Activated T-helper 1 cell treated with anti-CD3 and anti-CD28 coated beads, Interleukin-2, amount 50 U/mL, for 16 hours (primary cell): ENCODE data around the gene ARHGDIA.

ENCODE experiments used
- DNase-seq, 2 donors: peaks; one replicate each; pipeline ENCODE4 v3.0.0-alpha.2; 2020; ENCODE audit warnings: low read depth in 1 of 2, low spot score in 1 of 2

The ARHGDIA gene

DNA sequence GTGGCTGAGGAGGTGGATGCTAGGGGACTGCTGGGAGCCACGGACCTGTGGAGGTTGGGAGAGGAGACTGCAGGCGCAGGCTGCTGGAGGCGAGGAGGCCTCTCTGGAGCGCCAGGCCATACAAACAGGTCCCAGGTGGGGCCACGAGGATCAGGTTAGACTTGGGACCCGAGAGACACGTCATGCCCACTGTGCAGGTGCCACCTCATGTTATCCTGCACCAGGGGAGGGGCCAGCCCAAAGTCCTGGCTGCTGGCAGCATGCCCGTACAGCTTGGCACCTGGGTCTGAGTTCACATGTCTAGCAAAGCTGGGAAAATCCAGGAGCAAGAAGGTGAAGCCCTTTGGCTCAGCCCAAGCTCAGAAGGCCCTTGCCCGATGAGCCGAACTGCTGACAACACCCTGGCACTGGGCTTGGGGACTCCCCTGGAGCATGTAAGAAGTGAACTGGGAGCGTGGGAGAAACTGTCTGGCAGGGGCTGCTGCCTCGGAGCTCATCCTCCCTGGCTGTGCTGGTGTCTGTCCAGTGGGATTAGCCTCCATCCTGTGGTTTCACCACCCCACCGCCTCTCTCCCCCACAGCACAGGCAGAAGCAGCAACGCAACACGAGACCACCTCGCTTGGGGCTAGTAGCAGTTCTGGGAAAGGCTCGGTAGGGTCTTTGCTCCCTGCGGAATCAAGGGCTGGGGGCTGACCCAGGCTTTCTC is 5.3 kb downstream of the ARHGDIA start:
- no peak for DNase-seq

DNA sequence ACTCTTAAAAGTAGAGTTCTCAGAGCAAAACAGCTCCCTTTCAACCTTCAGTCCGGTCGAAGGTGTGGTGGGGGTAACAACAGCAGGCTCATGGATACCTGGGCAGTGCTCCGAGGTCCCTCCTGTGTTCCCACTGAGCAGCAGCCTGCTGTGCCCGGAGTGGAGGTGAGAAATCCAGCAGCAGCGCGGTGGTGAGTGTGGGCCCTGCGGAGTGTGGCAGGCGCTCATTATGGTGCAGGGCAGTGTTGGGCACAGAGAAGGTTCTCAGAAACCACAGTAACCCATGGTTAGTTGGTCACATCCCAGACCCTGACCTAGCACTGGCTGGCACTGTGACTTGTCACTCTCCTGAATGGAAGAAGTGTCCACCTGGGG is 5.8 kb downstream of the ARHGDIA start:
- no peak for DNase-seq

DNA sequence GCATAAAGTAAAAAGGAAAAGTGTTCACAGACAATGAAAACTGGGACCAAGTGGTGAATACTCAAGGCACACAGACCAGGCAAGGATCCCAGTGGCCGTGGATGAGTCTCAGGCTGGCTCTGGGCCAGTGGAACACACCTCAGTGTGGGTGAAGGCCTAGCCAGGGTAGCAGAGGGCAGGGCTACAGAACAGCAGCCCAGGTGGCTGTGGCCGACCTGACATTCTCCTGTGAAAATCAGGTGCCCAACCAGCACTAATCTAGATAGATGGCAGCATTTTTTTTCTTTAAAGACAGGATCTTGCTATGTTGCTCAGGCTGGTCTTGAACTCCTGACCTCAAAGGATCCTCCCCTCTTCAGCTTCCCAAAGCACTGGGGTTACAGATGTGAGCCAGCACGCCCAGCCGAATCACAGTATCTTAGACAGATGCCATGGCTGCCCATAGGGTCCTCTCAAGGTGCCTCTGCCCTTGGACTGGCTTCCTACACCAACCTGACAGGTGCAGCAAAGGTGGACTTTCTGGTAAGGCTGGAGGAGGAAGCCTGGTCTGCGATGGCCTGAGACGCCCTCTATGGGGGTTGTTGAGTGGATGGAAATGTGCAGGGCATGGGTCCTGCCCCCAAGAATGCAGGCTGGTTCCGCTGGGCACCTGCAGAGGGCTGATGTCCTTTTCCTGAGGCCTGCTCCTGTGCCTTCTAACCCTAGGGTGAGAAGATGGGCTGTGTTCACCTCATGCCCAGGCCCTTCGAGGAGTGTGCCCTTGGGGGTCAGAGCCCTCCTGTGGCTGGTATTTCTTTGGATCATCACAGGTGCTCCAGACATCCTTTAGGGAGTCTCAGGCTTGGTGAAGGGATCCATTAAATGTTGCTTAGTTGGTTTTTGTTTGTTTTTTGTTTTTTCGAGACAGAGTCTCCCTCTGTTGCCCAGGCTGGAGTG is 7.0 kb downstream of the ARHGDIA start:
- no peak for DNase-seq

DNA sequence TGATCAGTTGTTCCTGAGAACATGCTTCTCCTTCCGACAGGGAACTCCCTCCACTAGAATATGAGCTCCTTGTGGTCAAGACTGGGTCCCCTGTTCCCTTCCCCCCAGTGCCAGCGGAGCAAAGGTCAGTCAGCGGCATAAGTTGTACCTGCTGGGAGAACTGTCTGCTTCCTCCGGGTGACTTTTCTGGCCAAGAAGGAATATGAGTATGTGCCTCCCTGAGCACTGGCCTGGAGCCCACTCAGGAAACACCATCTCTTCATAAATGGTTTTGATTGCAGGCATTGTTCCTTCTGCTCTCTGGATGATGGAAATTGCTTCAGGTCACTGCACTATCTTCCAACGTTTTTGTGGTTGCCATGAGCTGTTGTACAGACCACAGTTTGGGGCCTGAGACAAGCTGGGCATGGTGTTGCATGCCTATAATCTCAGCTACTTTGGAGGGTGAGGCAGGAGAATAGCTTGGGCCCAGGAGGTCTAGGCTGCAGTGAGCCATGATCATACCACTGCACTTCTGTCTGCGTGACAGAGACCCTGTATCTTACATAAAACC is 7.9 kb downstream of the ARHGDIA start:
- DNase-seq = no peak

DNA sequence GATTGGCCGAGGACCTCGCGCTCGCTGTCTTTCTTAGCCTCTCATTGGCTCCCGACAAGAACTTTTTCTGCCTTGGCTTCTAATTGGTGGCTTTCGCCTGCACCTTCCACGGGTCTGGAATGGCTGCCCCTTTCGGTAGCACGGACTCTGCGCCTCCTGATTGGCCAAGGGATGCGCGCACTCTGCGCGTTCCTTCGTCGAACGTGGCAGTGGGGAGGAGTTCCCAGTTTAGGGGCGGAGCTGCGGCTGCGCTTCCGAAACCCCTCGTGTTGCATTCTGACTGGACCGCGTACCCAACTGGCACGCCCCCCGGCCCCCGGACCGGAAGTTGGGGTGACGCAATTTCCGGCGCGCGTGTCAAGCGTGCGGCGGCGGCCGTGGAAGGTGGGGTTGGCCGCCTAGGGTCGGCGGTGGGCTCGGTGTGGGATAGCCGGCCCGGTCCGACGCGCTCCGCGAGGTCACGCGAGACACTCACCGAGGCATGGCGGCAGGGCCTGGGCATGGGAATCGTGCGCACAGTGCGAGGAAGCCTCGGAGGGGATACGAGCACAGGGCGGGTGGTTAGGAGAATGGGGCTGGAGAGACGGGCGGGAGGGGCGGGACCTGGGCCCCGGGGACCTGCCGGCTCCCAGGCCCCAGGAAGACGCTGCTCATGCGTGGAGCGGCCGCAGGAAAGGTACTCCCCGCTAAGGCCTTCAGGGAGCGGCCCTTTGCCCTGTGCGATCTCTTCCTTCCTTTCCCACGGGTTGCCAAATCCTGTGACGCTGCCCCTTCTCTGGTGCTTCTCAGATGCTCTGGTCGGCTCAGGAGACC is 10.2 kb downstream of the ARHGDIA start:
- peak; percentile 97 to 99 for DNase-seq

DNA sequence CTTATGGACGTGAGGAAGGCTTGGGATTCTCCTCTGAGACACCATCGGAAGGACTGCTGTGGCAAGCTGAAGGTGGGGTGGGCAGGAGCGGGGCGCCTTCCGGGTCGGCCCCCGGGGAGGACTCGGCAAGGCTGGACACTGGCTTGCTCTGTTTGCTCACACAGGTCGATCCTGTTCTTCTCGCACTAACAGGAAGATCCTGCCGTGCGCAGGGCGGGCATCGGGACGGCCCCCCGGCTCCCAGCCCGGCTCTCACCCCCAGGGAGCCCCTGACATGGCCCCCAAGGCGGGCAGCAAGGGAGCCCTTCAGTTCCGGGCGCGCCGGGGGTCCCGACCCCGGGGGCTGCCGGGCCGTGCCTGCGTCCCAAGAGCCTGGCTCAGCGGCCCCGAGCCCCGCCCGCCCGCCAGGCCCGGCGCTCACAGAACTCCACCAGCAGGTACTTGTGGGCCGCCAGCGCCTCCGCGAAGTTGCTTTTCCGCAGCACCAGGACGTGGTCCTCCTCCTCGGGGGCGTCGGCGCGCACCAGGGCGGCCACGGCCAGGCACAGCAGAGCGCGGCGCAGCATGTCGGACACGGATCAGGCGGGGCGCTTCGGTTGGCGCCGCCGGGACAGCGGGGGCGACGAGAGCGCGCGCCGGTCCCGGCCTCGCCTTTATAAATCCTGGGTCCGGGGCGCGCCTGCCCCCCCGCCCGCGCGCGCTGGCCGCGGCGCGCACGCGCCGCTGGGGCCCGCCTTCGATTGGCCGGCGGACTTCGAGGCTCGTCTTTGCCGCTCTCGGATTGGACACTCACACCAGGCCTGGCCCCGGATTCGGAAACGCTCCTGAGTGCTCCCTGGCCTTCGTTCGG is 11.0 kb downstream of the ARHGDIA start, which contains the start of gene P4HB:
TSS of gene P4HB (minus strand) at position 630 of the 850 bp plus-strand sequence. CDS start at position 566, 64 bp downstream.
- no peak for DNase-seq

DNA sequence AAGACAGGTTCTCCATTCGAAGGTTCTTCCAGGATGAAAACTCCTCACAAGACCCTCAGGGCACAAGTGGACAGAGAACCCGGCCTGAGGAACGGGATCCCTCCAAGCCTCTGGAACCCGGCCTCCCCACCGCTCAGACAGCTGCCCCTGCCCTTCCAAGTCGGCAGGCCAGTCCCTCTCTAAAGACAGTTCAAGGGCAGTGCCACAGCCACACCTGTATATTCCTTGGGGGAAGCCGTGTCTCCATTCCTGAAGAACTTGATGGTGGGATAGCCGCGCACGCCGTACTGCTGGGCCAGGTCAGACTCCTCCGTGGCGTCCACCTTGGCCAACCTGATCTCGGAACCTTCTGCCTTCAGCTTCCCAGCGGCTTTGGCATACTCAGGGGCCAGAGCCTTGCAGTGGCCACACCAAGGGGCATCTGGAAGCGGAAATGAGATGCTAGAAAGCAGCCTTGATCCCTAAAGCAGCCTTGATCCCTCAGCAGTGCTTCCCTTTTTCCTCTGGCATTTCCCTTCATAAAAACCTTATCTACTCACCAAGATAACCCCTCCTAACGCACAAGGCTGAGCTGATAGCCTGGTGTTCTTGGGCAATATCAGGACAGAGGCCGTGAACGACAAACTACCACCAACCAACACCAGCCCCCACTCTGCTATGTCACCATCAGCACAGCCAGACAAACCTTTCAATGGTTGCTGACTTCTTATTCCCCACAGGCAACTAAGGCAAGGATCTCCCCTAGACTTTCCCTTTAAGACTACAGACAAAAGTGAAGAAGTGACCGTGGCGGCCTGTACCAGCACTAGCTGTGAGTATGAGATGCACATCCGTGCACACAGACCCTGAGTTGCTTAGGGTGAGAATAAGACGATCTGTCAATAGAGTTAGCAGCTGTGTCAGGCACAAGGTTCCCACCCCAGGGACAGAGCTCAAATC is 11.9 kb downstream of the ARHGDIA start:
- no peak for DNase-seq

DNA sequence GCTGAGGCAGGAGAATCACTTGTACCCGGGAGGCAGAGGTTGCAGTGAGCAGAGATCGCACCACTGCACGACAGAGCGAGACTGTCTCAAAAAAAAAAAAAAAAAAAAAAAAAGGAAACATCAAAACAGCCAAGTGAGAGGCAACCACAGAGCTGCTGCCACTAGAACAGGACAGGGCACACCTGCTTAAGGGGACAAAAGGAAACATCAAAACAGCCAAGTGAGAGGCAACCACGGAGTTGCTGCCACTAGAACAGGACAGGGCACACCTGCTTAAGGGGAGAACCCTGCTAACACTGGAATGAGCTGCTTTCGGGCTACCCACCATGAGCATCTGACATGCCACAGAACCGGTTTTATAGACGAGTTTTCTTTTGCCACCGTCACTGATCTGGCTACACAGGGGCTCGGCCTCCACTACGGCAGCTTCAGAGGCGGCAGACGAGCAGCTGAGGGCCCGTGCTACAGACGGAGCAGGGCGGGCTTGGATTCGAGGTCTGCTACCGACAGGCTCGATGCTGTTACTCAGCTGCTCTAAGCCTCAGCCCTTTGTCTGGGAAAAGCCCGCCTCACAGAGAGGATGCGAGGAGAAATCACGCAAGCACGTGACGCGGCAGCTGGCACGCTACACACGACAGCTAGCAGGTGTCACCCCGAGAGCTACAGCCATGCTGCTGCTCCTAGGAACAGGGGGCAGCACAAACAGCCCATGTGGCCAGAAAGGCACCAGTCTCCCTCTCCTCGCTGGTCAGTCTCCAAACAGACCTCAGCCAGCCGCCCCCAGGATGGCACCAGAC is 12.8 kb downstream of the ARHGDIA start:
- DNase-seq = no peak

DNA sequence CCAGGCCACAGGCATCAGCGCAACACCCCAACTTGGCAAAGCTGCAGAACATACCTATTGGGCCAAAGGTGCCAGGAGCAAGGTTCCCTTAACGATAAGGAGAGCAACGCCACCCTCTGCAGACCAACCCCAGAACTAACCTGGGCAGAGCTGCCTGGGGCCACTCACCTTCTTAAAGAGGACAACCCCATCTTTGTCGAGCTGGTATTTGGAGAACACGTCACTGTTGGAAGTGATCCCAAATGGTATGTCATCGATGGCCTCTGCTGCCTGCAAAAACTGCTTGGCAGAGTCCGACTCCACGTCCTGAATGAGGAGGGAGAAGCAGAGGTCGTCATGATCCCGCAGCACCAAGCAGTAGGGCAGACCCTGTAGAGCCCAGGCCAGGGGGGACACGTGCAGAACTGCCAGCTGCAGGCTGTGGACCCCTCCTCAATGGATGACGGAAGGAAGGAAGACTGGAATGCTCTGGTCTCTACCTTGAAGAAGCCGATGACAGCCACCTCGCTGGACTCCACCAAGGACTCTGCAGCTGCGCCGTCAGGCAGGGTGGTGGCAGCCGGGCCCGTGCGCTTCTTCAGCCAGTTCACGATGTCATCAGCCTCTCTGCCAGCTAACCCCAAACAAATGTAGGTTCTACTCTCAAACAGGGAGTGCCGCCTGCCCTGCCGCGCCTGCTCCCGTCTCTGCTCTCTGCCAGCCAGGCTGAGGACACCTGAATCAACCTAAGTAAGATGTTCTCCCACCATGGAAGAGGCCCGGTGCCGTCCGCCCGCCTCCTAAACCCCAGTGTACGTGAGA is 16.0 kb downstream of the ARHGDIA start:
- DNase-seq = no peak

DNA sequence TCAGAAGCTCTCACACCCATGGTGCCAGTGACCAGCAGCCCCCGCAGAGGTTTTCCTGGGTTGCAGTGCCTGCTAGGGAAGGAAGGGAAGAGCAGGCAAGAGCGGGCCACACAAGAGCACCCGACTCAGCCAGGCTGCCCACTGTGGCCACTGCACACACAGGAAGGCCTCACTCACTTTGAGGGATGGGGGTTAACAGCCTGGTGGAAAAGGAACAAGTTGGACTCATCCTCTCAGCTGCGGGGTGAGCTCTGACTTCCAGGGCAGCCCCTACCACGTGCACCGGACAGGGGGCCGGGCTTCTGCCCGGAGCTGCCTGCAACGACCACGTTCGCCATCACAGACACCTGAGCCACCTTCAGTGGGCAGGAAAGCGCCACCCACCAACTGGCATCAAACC is 18.9 kb downstream of the ARHGDIA start:
- no peak for DNase-seq

DNA sequence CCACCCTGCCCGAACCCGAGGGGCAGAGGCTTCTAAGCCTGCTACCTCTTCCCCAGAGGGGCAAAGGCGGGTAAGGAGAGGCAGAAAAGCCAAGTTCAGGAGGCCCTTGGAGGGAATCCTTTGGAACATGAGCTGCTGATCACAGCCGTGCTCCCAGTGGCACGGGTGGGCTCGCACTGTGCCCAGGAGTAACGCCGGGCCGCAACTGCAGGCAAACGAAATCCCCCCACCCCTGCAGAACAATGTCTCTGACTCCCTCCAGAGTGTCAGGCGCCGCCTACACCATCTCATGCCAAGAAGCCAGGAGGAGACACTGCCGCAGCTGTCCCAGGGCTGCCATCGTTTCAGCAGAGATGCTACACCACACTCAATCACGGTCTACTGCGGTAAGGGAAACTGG is 19.7 kb downstream of the ARHGDIA start:
- DNase-seq = no peak

DNA sequence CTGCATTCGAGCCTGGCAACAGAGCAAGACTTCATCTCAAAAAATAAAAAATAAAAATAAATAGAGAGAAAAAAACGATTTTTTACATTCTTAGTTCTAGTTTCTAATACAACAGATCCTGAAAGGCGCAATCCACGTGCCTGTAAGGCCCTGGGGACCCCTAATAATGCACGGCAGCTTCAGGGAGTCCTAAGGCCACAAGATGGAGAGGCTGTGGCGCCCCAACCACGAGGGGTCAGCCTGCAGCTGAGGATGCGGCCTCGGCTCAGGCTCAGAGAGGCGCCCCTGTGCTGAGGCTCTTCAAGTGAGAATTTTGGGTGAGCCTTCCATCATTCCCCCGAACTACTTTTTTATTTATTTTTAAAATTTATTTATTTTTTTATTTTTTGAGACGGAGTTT is 21.7 kb downstream of the ARHGDIA start:
- DNase-seq = no peak

DNA sequence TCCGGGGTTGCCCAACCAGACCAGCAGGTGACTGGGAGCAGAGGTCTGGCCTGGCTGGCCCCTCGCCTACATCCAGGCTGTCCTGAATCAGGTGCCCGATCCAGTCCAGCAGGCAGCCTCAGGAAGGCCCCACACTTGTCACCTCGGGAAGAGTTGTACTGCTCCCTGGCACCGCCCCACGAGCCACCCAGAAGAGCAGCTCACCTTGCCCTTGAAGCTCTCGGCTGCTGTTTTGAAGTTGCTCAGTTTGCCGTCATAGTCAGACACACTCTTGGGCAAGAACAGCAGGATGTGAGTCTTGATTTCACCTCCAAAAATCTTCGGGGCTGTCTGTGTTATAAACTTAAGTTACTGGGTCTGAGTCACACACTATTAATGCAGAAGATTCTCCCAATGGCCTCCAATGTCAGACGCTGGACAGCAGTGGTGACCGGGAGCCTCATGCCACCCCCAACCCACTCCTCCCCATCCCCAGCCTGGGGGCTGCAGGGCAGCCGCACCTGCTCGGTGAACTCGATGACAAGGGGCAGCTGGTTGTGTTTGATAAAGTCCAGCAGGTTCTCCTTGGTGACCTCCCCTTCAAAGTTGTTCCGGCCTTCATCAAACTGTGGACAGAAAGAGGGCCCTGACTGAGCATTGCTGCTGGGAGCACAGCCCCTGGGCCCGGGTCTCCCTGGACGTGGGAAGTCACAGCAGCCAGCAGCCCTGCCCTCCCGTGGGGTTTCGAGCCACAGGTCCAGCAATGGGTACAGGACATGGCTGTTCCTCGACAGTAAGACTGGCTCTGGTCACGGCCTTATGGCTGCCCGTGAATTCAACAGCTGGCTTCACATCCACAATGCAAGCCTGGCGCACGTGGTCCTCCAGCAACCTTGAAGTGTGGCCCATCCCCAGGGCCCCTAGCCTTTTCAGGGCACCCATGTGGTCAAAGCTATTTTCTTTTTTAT is 24.1 kb downstream of the ARHGDIA start:
- no peak for DNase-seq

DNA sequence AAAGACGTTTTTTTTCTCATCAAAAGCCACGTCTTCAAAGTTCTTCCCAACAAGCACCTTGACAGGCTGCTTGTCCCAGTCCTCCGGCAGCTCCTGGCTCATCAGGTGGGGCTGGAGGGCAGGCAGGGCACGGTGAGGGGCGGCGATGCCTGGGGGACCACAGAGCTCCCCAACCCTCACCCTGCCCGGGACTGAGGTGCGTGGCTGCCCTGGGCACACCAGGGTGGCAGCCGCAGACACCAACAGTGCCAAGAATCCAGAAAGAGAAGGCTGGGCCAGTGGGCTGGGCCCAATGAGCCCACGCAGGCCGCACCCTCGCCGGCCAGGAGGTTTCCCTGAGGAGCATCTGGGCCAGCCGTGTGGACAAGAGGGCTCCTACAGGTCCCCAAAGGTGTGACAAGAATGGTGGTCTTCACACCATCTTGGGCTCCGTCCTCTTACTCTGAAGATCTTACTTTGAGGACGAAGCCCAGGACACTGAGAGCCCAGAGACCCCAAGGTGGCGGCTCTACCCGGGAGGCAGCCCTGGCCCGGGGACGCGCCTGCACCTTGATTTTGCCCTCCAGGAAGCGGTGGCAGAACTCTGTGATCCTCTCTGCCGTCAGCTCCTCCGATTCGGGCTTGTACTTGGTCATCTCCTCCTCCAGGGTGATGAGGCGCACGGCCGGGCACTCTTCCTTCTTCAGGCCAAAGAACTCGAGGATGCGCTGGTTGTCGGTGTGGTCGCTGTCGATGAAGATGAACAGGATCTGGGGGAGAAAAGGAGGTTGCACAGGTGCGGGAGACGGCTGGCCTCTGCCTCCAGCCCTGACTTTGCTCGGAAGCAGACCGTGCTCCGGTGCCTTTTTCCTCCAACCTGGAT is 25.0 kb downstream of the ARHGDIA start:
- DNase-seq = no peak

DNA sequence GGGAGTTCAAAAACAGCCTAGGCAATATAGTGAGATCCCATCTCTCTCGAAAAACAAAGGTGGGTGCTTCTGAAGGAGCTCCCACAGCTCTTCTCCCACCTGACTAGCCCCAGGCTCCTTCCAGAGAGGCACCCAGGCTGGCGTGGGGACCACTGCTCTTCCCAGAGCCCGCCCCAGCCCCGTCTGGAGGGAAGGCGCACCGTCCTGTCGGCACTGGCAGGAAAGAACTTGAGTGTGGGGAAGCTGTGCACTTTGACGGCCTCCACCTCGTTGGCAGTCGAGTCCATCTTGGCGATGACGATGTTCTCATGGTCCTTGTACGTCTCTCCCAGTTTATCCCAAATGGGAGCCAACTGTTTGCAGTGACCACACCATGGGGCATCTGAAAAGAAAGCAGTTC is 25.8 kb downstream of the ARHGDIA start:
- no peak for DNase-seq

DNA sequence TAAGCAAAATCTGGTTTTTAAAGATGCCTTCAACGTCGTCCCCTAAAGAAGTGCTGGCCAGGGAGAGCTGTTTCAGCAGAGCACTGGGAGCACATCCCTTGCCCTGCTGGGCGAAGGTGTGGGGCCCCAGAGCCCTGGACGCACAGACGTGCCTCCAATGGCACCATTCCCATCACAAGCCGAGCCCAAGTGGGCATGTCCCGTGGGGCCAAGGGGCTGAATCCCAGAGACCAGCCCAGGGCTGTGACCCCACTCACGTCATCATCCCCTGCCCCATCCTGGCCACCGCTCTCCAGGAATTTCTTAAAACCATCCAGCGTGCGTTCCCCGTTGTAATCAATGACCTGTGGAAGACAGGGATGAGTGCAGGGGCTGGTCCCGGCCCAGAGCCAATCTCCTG is 26.2 kb downstream of the ARHGDIA start:
- DNase-seq = no peak
